Mammary epithelial cell (primary cell): ENCODE measurements around the gene UNC119.

ENCODE experiments used
- CTCF ChIP-seq, 2 donors: IDR thresholded peaks in 1 of 2; conservative IDR thresholded peaks in 1 of 2; 2 replicates each; pipeline ENCODE4 v1.5.1; 2011 to 2012; ENCODE audit warnings: inconsistent platforms in 2 of 2, low read length in 2 of 2, mild to moderate bottlenecking in 2 of 2, control low read depth in 1 of 2, low read depth in 1 of 2; ENCODE audit not compliant: insufficient read depth in 1 of 2; ENCODE audit errors: extremely low read depth in 1 of 2
- EZH2 ChIP-seq: IDR thresholded peaks from 2 replicates; pipeline ENCODE4 v1.6.1; 2012; ENCODE audit warnings: low read length, inconsistent platforms, borderline replicate concordance

DNA sequence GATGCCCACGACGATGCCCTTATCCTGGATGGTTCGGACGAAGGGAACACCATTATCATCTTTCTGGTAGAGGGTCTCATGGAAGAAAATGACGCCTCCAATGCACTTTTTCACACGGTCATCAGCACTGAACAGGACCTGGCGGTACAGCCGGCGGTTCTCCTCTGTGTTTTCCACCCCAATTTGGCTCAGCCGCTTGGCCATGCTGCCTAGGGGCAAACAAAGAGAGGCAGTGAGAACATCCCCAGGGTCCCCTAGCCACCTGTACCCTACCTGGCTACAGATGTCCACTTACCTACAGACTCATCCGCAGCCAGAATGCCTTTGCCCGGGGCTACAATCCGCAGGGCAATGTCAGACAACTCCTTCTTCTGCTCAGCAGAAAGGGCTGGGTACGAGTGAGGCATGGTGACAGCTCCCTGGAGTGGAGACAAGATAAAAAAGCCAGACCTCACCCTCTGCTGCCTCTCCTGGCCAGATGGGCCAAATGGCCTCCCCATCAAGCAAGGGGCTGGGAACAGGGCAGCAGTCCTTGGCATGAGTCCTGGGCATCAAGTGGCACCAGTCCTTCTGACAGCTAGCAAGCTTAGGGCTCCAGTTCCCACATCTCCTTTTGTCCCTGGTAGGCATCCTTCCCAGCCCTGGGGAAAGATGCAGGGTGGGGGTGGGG lies 22.8 kb upstream of the UNC119 start:
- TF ChIP-seq CTCF (conservative IDR thresholded peaks at IDR 0.05 in 1 of 2, IDR thresholded peaks at IDR 0.05 in 1 of 2; ENCODE audit: extremely low read depth in 1 of 2, insufficient read depth in 1 of 2, low read depth in 1 of 2, low read length in 2 of 2) (no peak), EZH2 (no peak)
